HG03064 (cell line): Measurements from ENCODE around the gene DOK6.
"Not testable (repeated sequence)": the region's sequence is repeated elsewhere in the genome, so short reads cannot be mapped to it uniquely, and the experiment has no call there.

Experiments
- ATAC-seq: cut with Tn5 transposase; IDR thresholded peaks from one replicate; pipeline ENCODE4 v1.9.1; 2021; ENCODE audit warnings: low read depth; ENCODE audit not compliant: unreplicated experiment

The DOK6 gene

GRCh38 chr18:69400253-69400975, at the start of gene DOK6:
Gene DOK6, plus strand, starts transcription at chr18:69400888.
- ATAC-seq, result no peak

- ATAC-seq, result no peak
Measured at GRCh38 chr18:69353023-69353422, 47.7 kb upstream of the DOK6 start.

DNA sequence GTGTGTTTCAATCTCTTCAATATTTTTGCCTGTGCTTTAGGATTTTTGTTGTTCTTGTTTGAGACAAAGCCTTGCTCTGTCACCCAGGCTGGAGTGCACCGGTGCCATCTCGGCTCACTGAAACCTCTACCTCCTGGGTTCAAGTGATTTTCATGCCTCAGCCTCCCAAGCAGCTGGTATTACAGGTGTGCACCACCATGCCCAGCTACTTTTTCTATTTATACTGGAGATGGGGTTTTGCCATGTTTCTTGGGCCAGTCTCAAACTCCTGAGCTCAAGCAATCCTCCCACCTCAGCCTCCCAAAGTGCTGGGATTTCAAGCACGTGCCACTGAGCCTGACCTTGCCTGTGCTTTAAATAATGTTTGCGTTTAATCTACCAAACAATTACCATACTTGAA, 43.1 kb upstream of the DOK6 start:
- no peak for ATAC-seq

DNA sequence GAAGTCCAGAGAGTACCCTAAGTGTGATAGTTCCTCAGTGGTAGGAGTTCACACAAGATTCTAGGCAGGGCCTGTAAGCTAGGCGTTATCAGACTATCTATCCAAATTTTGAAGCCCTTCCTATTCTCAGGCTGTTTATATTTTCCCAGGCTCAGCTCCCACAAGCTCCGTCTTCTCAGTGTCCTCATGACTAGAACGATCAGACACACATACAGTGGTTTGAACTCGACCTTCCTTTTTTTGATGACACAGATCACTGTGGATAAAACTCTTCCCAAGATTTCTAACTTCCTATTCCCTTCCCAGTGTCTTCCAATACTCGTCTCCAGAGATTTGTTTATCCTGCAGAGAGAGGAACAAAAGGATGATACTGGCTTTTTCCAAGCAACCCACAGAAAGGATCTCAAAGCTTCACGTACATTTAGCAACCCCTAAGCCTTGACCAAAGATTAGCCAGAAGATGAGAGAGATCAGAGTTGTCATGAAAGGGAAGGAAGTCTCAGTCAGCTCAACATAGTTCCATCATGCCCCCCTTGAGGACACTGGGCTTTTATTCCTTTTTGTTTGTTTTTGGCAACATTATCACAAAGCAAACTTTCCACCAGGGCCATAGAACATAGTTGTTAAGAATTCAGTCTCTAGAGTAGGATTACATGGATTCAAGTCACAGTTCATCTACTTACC, 42.3 kb upstream of the DOK6 start:
- ATAC-seq, result no peak

DNA sequence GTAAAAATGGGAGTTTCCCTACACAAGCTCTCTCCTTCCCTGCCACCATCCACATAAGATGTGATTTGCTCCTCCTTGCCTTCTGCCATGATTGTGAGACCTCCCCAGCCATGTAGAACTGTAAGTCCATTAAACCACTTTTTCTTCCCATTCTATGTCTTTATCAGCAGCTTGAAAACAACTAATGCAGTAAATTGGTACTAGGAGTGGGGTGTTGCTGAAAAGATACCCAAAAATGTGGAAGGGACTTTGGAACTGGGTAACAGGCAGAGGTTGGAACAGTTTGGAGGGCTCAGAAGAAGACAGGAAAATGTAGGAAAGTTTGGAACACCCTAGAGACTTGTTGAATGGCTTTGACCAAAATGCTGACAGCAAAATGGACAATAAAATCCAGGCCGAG, 40.9 kb upstream of the DOK6 start:
- not testable (repeated sequence) for ATAC-seq

GRCh38 chr18:69364930-69365329, 35.8 kb upstream of the DOK6 start:
- no peak for ATAC-seq

- ATAC-seq, result no peak
Measured at GRCh38 chr18:69365658-69366057, 35.0 kb upstream of the DOK6 start.

- no peak for ATAC-seq
Measured at GRCh38 chr18:69367104-69367503, 33.6 kb upstream of the DOK6 start.

DNA sequence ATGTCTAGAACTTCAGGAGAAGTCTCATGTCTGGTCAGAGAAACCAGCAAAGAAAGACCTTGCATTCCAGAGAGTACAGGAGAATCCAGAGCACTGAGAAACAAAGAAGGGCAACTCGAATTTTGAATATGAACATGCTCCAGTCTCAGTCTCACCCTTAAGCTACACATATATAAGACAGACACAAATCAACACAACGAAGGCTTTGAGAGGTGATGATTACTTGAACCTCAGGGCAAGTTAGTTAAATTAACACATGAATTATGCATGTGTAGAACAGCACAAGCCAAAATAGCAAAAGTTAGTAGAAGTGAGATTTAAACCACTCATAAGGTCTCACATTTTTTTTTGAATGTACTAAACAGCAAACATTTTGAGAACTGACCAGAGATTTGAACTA, 29.0 kb upstream of the DOK6 start:
- no peak for ATAC-seq

DNA sequence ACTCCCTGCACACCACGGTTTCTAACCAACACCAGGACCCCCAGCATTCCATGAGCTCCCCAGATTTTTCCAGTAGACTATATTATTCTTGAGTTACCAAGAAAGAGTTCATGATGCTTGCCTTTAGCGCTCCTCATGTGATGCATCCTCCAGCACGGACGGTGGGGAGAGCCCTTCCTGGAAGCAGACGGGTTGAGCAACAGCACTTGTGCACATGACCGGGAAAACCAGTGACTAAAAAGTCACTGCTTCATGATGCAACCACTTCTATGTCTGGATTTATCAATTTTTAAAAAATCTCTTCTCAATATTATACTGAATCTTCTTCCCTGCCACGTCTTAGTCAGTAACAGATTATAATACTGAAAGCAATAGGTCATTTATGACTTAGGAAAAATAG, 20.4 kb upstream of the DOK6 start:
- ATAC-seq, result no peak

DNA sequence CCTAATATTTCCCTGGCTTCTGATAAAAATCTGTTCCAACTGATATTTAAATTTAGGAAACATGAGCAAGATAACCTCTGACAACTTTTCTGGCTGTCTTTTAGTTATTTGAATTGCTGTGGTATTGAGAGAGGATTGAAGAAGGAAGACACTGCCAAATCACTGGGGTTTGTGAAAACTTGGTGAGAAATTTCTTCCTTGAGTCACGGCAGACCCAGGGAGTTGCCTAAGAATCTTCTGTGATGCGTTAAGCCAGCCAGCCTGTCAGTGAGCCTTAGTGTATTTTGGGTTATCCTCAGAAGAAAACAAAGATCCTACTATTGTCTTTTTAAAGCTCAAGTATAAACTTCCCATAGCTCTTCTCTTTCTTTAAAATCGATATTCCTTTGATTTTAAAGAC, 17.5 kb upstream of the DOK6 start:
- ATAC-seq, result no peak

- ATAC-seq, result no peak
Measured at GRCh38 chr18:69387186-69387585, 13.5 kb upstream of the DOK6 start.

DNA sequence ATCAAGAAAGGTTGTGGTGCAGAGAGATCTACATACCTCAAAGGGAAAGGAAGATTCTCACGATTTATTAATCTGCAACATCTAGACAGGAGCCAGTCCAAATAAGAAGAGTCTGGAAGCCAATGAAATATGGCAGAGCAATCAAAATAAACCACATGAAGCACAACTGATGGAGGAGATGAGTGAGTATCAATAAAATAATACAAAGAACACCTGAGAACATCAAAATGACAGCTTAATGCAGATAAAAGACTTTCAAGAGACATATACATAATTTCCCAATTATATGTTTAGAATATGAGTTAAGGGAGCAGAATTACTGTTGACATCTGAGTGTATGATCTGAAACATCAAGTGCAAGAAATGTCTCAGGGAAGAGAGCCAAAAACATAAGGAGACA, 12.5 kb upstream of the DOK6 start:
- no peak for ATAC-seq

- no peak for ATAC-seq
Measured at GRCh38 chr18:69397096-69397495, 3.6 kb upstream of the DOK6 start.

DNA sequence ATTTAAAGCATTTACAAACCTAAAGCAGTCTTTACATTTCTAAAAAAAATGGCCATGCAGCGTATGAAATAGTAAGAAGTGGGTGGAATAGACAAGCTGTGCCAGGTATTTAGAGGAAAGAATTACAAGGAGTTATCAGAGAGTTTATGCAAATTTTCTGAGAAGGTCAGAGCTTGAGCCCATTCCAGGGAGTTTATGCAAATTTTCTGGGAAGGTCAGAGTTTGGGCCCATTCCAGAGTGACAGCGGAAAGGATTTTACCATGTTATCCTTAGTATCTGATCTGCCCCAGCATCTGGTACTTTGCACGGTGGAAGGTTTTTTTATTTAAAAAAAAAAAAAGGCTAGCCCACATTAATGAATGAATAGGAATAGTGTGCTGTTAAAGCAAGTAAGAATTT, 1.4 kb upstream of the DOK6 start:
- no peak for ATAC-seq

- ATAC-seq, result no peak
Measured at GRCh38 chr18:69400976-69401225, 213 bp downstream of the DOK6 start.

GRCh38 chr18:69401226-69401971, 711 bp downstream of the DOK6 start:
- ATAC-seq, result no peak

GRCh38 chr18:69401972-69402532, 1.4 kb downstream of the DOK6 start:
- no peak for ATAC-seq

GRCh38 chr18:69402533-69402989, 1.9 kb downstream of the DOK6 start:
- no peak for ATAC-seq

DNA sequence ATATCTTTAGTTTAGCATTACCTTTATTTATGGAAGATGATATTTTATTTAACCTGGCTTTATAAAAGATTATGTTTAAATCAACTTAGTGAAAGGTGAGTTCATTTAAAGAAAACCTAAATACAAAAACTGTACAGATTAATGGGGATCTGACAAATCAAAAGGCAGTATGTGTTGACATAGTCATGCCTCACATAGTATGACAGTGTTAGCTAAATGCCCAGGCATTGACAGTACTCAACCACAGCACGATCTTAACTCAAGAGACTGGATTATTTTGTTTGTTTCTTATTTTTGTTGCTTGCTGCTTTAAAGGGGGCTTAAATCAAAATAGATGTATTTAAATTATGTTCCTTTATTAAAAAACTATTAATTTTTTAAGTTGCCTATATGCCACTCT, 7.8 kb downstream of the DOK6 start:
- no peak for ATAC-seq

DNA sequence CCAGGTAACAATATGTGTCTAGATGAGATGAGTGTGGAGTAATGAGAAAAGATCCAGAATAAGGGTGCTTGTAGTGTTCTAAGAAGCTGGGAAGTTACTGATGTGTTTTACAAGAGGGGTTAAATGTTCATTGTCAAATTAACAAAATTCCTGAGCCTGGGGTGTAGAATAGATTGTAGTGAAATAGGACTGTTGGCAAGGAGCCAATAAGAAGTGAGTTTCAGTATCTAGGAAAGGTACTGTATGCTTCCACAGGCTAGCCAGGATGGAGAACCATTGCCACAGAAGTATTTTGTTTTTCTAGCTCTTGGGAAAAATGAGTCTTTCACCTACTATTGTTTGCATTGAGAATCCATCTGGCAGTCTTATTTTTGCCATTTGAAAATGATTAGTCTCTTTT, 10.5 kb downstream of the DOK6 start:
- no peak for ATAC-seq

- no peak for ATAC-seq
Measured at GRCh38 chr18:69414184-69414583, 13.5 kb downstream of the DOK6 start.
